Upper lobe of left lung (tissue), 4 donors: Measurements from ENCODE around the gene RIPK1.

Experiments used
- CTCF ChIP-seq, 6 experiments: fragments of 450-650 bp in 4 of 6; fragments of 200-600 bp in 2 of 6; sonication (generic) in 2 of 6; IDR thresholded peaks; one replicate each; pipeline ENCODE4 v1.5.1; 2016 to 2019; ENCODE audit warnings: antibody characterized with exemption in 6 of 6
- EP300 ChIP-seq, 4 donors: sonication (generic); formaldehyde crosslinking; IDR thresholded peaks; one replicate each; pipeline ENCODE4 v1.5.1; 2017; ENCODE audit warnings: antibody characterized with exemption in 4 of 4, control low read depth in 2 of 4
- POLR2A ChIP-seq, 4 donors: fragments of 450-650 bp; IDR thresholded peaks; one replicate each; pipeline ENCODE4 v1.5.1; 2016 to 2017; ENCODE audit warnings: antibody characterized with exemption in 4 of 4, mild to moderate bottlenecking in 2 of 4
- POLR2AphosphoS5 ChIP-seq, 2 donors: sonication (generic); formaldehyde crosslinking; IDR thresholded peaks; one replicate each; pipeline ENCODE4 v1.5.1; 2017; ENCODE audit warnings: antibody characterized with exemption in 2 of 2

- no peak for TF ChIP-seq POLR2A (IDR thresholded peaks at IDR 0.05)
- no peak for TF ChIP-seq CTCF (IDR thresholded peaks at IDR 0.05)
- TF ChIP-seq EP300 (IDR thresholded peaks at IDR 0.05), result no peak
- TF ChIP-seq POLR2AphosphoS5 (IDR thresholded peaks at IDR 0.05), result no peak
Measured at GRCh38 chr6:3045369-3045768, 22.9 kb upstream of the RIPK1 start.
